ENCODE measurements around the gene CEND1.

DNA sequence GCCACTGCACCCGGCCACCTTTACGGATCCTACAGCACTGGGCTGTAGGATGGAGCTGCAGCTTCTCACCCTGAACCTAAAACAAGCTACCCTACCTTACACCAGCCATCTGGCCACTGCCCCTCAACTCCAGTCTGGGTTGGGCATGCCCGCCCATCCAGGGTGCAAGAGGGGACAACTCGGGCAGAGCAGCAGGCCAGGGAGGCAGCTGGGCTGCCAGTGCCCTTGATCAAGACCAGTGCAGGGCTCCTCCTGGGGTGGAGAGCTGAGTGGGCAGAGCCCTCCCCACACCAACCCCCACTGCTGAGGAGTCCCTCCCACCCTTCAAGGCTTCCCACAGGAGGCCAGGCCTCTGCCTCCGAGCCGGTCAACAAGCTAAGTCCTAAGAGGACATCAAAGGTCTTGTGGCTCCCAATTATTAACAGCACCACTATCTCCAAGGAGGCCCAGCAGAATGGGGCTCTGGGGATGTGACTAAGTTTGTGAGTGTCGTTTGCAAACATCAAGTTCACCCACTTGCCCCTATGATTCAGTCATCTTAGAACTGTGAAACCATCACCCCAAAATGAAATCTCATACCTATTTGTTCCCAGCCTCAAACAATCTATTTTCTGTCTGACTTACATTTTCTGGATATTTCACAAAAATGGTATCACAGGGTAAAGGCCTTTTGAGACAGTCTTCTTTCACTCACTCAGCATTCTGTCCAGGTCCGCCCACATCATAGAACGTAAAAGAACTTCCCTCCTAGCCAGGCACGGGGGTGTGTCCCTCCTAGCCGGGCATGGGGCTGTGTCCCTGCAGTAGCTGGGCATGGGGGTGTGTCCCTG lies 23.6 kb downstream of the CEND1 start:
- no peak for TF ChIP-seq U2AF1 (optimal IDR thresholded peaks at IDR 0.05; ENCODE audit: low read depth, low read length)
- TF ChIP-seq JUN (CRISPR knock-in tag; IDR thresholded peaks at IDR 0.05) = no peak
- TF ChIP-seq CEBPB (IDR thresholded peaks at IDR 0.05; ENCODE audit: borderline replicate concordance, low read depth, low read length) = no peak
- TF ChIP-seq MAFK (conservative IDR thresholded peaks at IDR 0.05 in 1 of 2, IDR thresholded peaks at IDR 0.05 in 1 of 2; ENCODE audit: low read length in 2 of 2) = no peak
- TF ChIP-seq, protein P1, sequence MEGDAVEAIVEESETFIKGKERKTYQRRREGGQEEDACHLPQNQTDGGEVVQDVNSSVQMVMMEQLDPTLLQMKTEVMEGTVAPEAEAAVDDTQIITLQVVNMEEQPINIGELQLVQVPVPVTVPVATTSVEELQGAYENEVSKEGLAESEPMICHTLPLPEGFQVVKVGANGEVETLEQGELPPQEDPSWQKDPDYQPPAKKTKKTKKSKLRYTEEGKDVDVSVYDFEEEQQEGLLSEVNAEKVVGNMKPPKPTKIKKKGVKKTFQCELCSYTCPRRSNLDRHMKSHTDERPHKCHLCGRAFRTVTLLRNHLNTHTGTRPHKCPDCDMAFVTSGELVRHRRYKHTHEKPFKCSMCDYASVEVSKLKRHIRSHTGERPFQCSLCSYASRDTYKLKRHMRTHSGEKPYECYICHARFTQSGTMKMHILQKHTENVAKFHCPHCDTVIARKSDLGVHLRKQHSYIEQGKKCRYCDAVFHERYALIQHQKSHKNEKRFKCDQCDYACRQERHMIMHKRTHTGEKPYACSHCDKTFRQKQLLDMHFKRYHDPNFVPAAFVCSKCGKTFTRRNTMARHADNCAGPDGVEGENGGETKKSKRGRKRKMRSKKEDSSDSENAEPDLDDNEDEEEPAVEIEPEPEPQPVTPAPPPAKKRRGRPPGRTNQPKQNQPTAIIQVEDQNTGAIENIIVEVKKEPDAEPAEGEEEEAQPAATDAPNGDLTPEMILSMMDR (CRISPR knock-in tag; IDR thresholded peaks at IDR 0.05) = no peak
- TF ChIP-seq CREB1 (IDR thresholded peaks at IDR 0.05) = no peak
- no peak for TF ChIP-seq CREB1 (CRISPR knock-in tag; IDR thresholded peaks at IDR 0.05)

All from HepG2 (cell line).